ENCODE data around the gene DNAJC24. TPM values are rescaled to one million over a fixed set of nuclear protein-coding genes. Genes with fewer than 3 reads are reported as not detected.

DNAJC24 gene
- total RNA-seq, 1 experiment from 2014 or later: 50.4 TPM

DNA sequence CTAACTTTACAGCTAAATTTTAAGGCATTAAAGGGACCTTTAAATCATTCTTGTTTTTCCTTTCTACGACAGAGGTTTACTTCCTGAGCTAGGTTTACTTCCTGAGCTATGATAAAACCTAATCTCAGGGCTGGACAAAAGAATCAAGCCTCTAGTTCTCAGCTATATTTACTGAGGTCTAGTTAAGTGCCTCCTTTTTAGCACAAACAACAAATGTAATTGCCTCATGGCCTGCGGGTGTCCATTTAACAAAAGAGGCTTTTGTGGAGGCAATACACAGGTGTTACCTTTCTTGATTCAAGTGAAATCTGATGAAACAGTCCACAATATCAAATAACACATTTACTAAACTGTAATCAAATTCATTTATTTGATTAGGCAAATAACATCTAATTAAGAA is 72.4 kb downstream of the DNAJC24 start:
- Histone ChIP-seq H3K36me3 (ENCODE audit: insufficient read depth, low read length, poor library complexity, severe bottlenecking) (no peaks in the 10 kb centered on the region), H3K27ac (ENCODE audit: low read depth, low read length, poor library complexity, severe bottlenecking) (no peak overlapping the region), H3K27me3 (replicated peaks; ENCODE audit: insufficient read depth, low read depth, low read length, poor library complexity) (no peaks in the 10 kb centered on the region), H3K4me3 (ENCODE audit: low read depth, low read length, poor library complexity, severe bottlenecking) (no peak overlapping the region), H3K9me3 (ENCODE audit: low read depth, low read length, poor library complexity, severe bottlenecking) (no peaks in the 10 kb centered on the region), H3K4me1 (ENCODE audit: insufficient read depth, low read length, poor library complexity, severe bottlenecking) (no peaks in the 10 kb centered on the region)
- no TSS peak for BruUV-seq (replicated peaks)
- intact Hi-C loops (cut with micrococcal nuclease; ENCODE audit: unreplicated experiment): no loop called here
- ChIA-PET POLR2A (ENCODE audit: low non-redundant PET) (no interaction called here), CTCF (no interaction called here)
- DNase-seq (ENCODE audit: low spot score): no peak
- TF ChIP-seq EZH2 (IDR thresholded peaks at IDR 0.05; ENCODE audit: borderline replicate concordance, low read depth, low read length, poor library complexity, severe bottlenecking) (no peak), CTCF (conservative IDR thresholded peaks at IDR 0.05; ENCODE audit: low read depth, low read length) (no peak)

- Histone ChIP-seq H3K4me1 (ENCODE audit: insufficient read depth, low read length, poor library complexity, severe bottlenecking) (no peaks in the 10 kb centered on the region), H3K27ac (ENCODE audit: low read depth, low read length, poor library complexity, severe bottlenecking) (no peak overlapping the region), H3K4me3 (ENCODE audit: low read depth, low read length, poor library complexity, severe bottlenecking) (no peak overlapping the region), H3K9me3 (ENCODE audit: low read depth, low read length, poor library complexity, severe bottlenecking) (no peaks in the 10 kb centered on the region), H3K36me3 (ENCODE audit: insufficient read depth, low read length, poor library complexity, severe bottlenecking) (no peaks in the 10 kb centered on the region), H3K27me3 (replicated peaks; ENCODE audit: insufficient read depth, low read depth, low read length, poor library complexity) (no peaks in the 10 kb centered on the region)
- POLR2A ChIA-PET (ENCODE audit: low non-redundant PET): no interaction called here
- TF ChIP-seq CTCF (conservative IDR thresholded peaks at IDR 0.05; ENCODE audit: low read depth, low read length) (no peak), EZH2 (IDR thresholded peaks at IDR 0.05; ENCODE audit: borderline replicate concordance, low read depth, low read length, poor library complexity, severe bottlenecking) (no peak)
- CTCF ChIA-PET: no interaction called here
- DNase-seq (ENCODE audit: low spot score): no peak
- BruUV-seq (replicated peaks): no TSS peak
- intact Hi-C loops (cut with micrococcal nuclease; ENCODE audit: unreplicated experiment): no loop called here
Observed at GRCh38 chr11:31443802-31444201, 74.1 kb downstream of the DNAJC24 start.

DNA sequence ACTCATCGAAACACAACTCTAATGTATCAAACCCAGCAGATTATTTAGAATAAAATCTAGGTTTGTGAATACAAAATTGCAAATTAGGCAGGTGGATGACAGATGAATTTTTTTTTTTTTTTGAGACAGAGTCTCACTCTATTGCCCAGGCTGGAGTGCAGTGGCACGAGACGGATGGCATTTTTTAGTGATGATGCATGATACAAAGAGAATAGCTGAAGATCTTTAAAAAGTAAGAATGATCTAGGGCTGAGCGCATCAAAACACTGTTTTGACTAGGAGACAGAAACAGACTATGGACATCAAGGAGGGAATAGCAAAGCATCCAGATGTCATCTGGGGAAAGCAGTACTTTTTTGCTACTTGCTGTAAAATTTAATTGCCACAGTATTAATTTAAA is 76.0 kb downstream of the DNAJC24 start:
- POLR2A ChIA-PET (ENCODE audit: low non-redundant PET): no interaction called here
- intact Hi-C loops (cut with micrococcal nuclease; ENCODE audit: unreplicated experiment): no loop called here
- BruUV-seq (replicated peaks): no TSS peak

More for the DNA sequence above, 76.0 kb downstream of the DNAJC24 start:
- TF ChIP-seq EZH2 (IDR thresholded peaks at IDR 0.05; ENCODE audit: borderline replicate concordance, low read depth, low read length, poor library complexity, severe bottlenecking) (no peak), CTCF (conservative IDR thresholded peaks at IDR 0.05; ENCODE audit: low read depth, low read length) (no peak)
- no peaks in the 10 kb centered on the region for H3K9me3 ChIP-seq (ENCODE audit: low read depth, low read length, poor library complexity, severe bottlenecking)
- no peaks in the 10 kb centered on the region for H3K36me3 ChIP-seq (ENCODE audit: insufficient read depth, low read length, poor library complexity, severe bottlenecking)
- no peak for DNase-seq (ENCODE audit: low spot score)
- no peak overlapping the region for H3K4me3 ChIP-seq (ENCODE audit: low read depth, low read length, poor library complexity, severe bottlenecking)
- H3K27me3 ChIP-seq (replicated peaks; ENCODE audit: insufficient read depth, low read depth, low read length, poor library complexity): no peaks in the 10 kb centered on the region
- no peaks in the 10 kb centered on the region for H3K4me1 ChIP-seq (ENCODE audit: insufficient read depth, low read length, poor library complexity, severe bottlenecking)
- CTCF ChIA-PET: no interaction called here
- H3K27ac ChIP-seq (ENCODE audit: low read depth, low read length, poor library complexity, severe bottlenecking): no peak overlapping the region
